ACC112 (cell line): ENCODE measurements around the gene CREB5.

Source experiments
- H2AFZ ChIP-seq: fragments of 200-600 bp; sonication (generic); one replicate; pipeline ENCODE4 v1.6.0; 2017; ENCODE audit warnings: antibody characterized with exemption, low read length; ENCODE audit not compliant: unreplicated experiment
- H3K27ac ChIP-seq: fragments of 200-600 bp; sonication (generic); 2 replicates; pipeline ENCODE4 v1.5.1; 2014; ENCODE audit warnings: low read depth, mild to moderate bottlenecking, antibody characterized with exemption, low read length, moderate library complexity
- H3K27me3 ChIP-seq: fragments of 200-600 bp; sonication (generic); 2 replicates; pipeline ENCODE4 v1.6.1; 2014; ENCODE audit warnings: mild to moderate bottlenecking, antibody characterized with exemption, low read length, moderate library complexity, mixed read lengths; ENCODE audit not compliant: insufficient read depth
- H3K36me3 ChIP-seq: fragments of 200-600 bp; sonication (generic); 2 replicates; pipeline ENCODE4 v1.6.1; 2016; ENCODE audit warnings: mild to moderate bottlenecking, antibody characterized with exemption, low read length, moderate library complexity, mixed read lengths; ENCODE audit not compliant: insufficient read depth
- H3K4me1 ChIP-seq: fragments of 200-600 bp; sonication (generic); one replicate; pipeline ENCODE4 v1.6.1; 2016; ENCODE audit warnings: low read length, mixed read lengths; ENCODE audit not compliant: insufficient read depth, unreplicated experiment, control insufficient read depth
- H3K4me3 ChIP-seq: fragments of 200-600 bp; sonication (generic); 2 replicates; pipeline ENCODE4 v1.5.1; 2014; ENCODE audit warnings: mild to moderate bottlenecking, low read depth, low read length
- H3K79me2 ChIP-seq: fragments of 200-600 bp; sonication (generic); one replicate; pipeline ENCODE4 v1.6.0; 2016; ENCODE audit warnings: low read length; ENCODE audit not compliant: control insufficient read depth, unreplicated experiment, insufficient read depth

The CREB5 gene

DNA sequence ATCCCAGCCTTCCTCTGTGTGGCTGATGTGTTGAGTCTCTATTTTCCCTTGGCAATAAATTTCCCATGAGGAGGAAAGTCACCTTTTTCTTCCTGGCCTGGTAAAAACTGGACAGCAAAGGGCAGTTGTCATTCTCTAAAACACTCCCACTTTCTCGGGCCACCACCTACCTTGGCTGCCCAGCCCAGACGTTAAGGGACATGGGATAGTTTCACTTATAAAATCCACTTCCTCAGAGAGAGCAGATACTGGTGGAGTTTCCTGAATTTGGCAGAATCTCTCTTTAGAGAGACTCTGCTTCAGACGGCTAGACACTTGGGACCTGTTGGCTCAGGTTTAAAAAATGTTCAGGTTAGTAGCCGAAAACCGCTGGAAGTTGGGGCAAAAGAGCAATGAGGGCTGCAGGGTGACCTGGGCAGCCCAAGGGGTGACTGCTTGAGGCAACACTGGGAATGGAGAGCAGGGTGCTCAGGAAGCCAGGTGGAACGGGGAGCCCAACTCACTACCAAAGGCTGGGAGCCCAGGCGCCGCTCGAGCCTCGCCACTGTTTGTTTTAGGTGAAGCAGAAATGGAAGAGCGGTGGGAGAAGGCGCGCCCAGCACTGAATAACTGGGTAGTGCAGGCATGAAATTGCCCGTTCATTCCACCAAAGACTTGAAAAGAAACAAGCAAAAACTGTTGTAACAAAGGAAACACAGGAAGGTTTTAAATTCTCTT, 359.7 kb downstream of the CREB5 start:
- H3K27ac ChIP-seq: no peak overlapping the region
- no peaks in the 10 kb centered on the region for H3K27me3 ChIP-seq
- no peaks in the 10 kb centered on the region for H3K36me3 ChIP-seq
- no peak overlapping the region for H3K4me3 ChIP-seq
- H3K79me2 ChIP-seq: no peaks in the 10 kb centered on the region
- H3K4me1 ChIP-seq: peaks cover 17% of the 10 kb centered on the region
- no peak overlapping the region for H2AFZ ChIP-seq

DNA sequence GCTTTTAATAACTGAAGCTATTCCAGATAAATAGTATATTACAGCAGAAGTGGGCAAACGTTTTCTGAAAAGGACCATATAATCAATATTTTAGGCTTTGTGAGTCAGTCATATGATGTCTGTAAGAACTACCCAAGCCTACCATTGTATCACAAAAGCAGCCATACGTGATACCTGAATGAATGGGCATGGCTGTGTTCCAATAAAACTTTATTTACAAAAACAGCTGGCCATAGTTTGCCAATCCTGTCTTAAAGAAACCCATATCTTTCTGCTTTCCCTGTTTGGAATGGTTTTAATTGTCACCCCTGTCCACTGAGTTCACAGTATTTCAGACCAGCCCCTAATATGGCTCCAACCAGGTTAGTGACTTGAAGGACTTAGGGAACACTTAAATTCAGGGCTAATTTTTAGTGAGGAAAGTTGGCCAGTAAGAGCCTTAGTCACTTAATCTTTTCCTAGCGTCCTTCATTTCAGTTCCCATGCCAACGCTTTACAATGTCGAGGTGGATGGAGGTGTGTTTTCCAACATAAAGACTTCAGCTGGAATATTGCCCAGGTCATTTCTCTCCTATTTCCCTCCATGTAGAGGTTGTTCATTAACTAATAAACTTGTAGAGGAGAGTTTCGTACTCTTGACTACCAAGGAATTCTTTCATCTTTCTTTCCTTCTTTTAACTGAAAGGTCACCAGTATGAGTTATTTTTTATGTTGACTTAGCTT, 361.3 kb downstream of the CREB5 start:
- no peaks in the 10 kb centered on the region for H3K36me3 ChIP-seq
- H3K79me2 ChIP-seq: no peaks in the 10 kb centered on the region
- H3K27me3 ChIP-seq: no peaks in the 10 kb centered on the region
- H3K4me1 ChIP-seq: peaks cover 10% of the 10 kb centered on the region
- H2AFZ ChIP-seq: no peak overlapping the region
- no peak overlapping the region for H3K4me3 ChIP-seq
- H3K27ac ChIP-seq: no peak overlapping the region

DNA sequence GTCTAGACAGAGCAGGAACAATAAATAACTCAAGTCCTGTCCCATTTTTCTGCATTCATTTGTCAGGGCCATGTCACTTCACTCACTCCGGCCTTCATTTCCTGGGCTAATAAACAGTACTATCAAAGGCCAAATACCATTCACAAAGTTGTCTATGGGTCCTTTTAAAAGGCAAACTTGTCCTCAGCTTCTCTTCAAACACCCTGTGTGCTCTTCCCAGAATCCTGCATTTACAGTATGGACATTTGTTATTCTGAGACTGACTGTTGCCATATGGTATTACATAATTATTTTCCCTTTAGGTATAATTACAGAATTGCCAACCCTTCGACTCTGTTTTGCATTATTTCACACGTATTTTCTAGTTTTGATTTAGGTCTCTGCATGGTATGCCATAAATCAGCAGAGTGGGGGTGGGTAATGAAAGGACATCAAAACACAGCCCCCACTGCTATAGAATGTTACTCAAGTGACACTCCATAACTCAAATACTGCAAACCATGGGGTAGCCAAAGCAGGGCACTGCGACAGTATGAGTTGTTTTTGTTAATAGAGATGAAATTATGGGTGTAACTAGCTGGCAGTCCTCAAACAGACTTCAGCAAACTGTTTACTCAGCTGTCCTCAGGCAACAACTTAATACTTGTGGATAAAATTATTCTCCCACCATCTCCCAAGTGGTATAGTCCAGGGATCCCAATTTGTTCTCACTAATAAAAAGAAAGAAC, 362.1 kb downstream of the CREB5 start:
- Histone ChIP-seq H3K36me3 (no peaks in the 10 kb centered on the region), H3K79me2 (no peaks in the 10 kb centered on the region), H3K4me3 (no peak overlapping the region), H3K4me1 (peaks cover 12% of the 10 kb centered on the region), H2AFZ (no peak overlapping the region), H3K27ac (no peak overlapping the region), H3K27me3 (no peaks in the 10 kb centered on the region)

DNA sequence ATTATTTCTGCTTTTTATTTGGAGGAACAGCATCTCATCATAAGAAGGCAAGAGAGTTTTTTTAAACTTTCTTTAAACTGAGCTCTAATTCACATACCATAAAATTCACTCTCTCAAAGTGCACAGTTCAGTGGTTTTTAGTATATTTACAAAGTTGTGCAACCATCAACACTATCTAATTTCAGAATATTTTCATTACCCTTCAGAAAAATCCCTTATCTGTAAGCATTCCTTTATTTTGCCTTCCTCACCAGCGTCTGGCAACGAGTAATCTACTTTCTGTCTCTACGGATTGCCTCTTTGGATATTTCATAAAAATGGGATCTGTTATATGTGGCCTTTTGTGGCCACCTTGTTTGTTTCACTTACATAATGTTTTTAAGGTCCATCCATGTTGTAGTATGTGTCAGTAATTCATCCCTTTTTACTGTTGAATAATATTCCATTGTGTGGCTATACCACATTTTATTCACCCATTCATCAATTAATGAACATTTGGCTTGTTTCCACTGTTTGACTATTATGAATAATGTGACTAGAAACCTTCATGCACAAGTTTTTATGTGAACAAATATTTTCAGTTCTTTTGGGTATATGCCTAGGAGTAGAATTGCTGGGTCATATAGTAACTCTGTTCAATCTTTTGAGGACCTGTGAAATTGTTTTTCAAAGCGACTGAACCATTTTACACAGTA, 364.3 kb downstream of the CREB5 start:
- H3K4me1 ChIP-seq: peaks cover 14% of the 10 kb centered on the region
- no peaks in the 10 kb centered on the region for H3K27me3 ChIP-seq
- H3K4me3 ChIP-seq: no peak overlapping the region
- H3K79me2 ChIP-seq: no peaks in the 10 kb centered on the region
- H2AFZ ChIP-seq: no peak overlapping the region
- no peak overlapping the region for H3K27ac ChIP-seq
- no peaks in the 10 kb centered on the region for H3K36me3 ChIP-seq

DNA sequence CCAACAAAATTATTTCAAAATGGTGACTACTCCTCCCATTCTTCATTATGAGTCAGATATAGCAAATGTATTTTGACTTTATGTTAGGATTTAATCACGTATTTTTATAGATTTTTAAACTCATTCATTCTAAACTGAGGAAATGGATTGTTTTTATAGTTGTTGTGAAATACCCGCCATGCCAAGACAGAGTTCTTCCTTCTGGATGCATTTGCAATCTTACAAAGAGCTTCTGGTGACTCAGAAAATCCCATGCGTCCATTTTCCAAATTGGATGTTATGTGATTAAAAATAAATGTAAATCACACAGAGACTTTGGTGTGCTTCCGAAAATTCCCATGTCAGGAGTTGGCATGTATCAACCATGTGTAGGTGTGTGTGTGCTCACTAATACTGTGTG, 366.5 kb downstream of the CREB5 start:
- Histone ChIP-seq H3K27ac (peak overlapping the region; percentile 44; the same call in 1 of the 2 replicates), H3K4me3 (no peak overlapping the region; the same call in 1 of the 2 replicates), H2AFZ (peak overlapping the region; percentile 17), H3K79me2 (no peaks in the 10 kb centered on the region), H3K4me1 (peaks cover 14% of the 10 kb centered on the region), H3K36me3 (no peaks in the 10 kb centered on the region), H3K27me3 (no peaks in the 10 kb centered on the region)

DNA sequence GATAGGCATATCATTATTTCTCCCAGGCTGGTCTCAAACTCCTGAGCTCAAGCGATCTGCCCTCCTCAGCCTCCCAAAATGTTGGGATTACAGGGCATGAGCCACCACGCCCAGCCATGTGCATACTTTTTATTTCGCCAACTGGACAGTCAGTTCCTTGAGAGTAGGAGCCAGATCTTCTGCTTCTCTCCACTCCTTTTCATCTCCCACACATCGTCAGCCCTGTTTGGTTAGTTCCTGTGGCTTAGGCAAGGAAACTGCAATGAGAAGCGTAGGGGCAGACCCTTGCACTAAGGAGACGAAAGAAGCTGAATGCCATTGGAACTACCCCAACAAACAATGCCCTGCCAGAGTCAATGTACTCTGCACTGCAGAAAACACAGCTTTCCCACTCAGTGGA, 367.6 kb downstream of the CREB5 start:
- H3K4me3 ChIP-seq: no peak overlapping the region
- no peaks in the 10 kb centered on the region for H3K27me3 ChIP-seq
- no peaks in the 10 kb centered on the region for H3K36me3 ChIP-seq
- no peaks in the 10 kb centered on the region for H3K79me2 ChIP-seq
- peaks cover 14% of the 10 kb centered on the region for H3K4me1 ChIP-seq
- no peak overlapping the region for H3K27ac ChIP-seq
- H2AFZ ChIP-seq: no peak overlapping the region

DNA sequence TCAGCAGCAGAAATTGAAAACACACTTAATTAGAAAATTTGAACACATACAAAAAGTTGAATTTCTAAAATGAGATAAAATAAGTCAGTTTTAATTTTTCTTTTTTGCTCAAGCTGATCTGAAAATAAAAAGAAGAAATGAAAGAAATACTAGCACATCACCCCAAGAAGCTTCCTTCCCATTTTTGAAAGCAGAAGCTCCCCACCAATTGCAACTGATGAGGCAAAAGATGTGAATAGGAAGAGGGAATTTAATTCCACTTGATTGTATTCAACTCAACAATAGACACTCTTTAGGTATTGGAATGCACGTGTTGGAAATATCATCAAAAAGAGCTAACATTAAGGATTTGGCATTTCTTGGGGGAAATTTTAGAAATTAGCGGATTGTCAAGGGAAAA, 370.0 kb downstream of the CREB5 start:
- Histone ChIP-seq H3K27ac (no peak overlapping the region), H3K4me3 (no peak overlapping the region), H3K4me1 (peaks cover 14% of the 10 kb centered on the region), H3K36me3 (no peaks in the 10 kb centered on the region), H3K27me3 (no peaks in the 10 kb centered on the region), H3K79me2 (no peaks in the 10 kb centered on the region), H2AFZ (no peak overlapping the region)

DNA sequence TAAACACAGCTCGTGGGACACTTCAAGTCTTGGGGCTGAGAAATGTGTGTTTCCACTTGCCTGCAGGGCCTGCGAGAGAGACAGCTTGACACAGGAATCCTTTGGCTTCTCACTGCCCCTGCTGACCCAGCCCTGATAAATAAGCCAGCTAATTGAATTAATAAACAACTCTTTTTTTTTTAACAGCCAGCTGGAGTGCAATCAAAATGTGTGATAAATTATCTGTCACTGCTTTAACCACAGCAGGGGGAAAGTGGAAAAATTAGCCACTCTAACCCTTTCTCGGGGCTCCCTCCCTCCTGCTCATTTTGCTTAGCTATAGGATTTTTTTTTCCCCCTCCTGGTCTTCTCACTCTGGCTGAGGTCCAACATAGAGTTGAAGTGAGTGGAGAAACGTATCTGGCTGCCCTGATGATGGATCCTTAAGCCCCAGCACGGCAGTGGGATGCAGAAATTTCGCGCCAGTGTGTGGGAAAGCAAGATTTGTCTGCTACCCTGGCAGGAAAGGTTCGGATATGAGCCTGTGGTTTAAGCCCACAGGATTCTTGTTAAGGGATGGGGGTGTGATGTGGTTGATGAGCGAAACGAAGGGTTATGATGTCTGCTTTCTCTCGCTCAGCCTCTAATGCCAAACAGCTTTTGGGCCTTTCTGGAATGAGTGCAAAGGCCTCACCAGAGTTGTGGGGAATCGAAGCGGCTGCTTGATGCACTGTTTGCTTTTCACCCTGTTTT, 372.0 kb downstream of the CREB5 start:
- no peaks in the 10 kb centered on the region for H3K27me3 ChIP-seq
- peaks cover 3% of the 10 kb centered on the region for H3K4me1 ChIP-seq
- H3K4me3 ChIP-seq: no peak overlapping the region
- H3K79me2 ChIP-seq: no peaks in the 10 kb centered on the region
- H3K27ac ChIP-seq: no peak overlapping the region
- no peak overlapping the region for H2AFZ ChIP-seq
- no peaks in the 10 kb centered on the region for H3K36me3 ChIP-seq

DNA sequence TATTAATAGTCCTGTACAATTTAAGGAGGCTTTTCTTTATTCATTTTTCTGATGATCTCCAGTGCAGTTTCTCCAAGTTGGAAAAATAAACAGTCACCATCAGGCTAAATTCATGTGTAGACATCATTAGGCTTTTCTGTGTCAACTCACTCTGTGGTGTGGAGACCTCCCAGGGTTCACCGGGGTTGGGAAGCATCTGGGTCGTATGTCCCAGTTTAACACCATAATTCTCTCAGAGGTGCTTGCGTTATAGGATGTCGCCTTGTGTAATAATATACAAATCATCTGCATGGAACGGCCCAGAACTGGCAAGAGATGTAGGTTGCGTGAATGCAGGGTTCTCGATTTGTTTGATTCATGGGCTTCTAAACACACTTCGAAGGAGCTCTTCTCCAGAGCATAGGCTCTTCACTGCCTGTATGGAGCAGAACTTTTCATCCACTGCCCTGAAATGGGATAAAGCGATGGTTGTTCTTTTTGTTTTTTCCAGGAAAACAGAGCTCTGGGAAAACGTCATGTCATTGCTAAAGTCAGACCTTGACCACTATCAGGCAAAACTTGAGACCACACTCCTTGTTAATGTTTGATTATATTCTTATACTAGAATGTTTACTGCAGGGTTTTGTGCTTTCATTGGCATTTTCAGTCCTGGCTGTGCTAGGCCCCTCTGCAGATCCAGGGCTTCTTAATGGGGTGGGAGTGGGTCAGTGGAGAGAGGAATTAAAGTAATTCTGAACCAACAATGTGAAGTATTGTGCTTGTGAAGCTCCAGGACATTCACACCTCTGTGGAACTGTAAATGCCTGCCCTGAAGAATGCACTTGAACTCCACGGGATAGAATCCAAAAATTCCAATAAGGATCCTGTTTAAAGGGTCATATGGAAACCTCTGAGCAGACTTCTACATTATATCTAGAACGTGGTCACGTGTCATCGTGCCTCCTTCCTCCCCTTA, 373.0 kb downstream of the CREB5 start:
- H3K79me2 ChIP-seq: no peaks in the 10 kb centered on the region
- H3K4me1 ChIP-seq: no peaks in the 10 kb centered on the region
- no peaks in the 10 kb centered on the region for H3K36me3 ChIP-seq
- no peak overlapping the region for H3K4me3 ChIP-seq
- H3K27ac ChIP-seq: no peak overlapping the region
- no peaks in the 10 kb centered on the region for H3K27me3 ChIP-seq
- no peak overlapping the region for H2AFZ ChIP-seq
